GM19372 (cell line): ENCODE data around the gene TMEM8B.

Experiments used
- ATAC-seq: cut with Tn5 transposase; IDR thresholded peaks from one replicate; pipeline ENCODE4 v1.9.1; 2021; ENCODE audit warnings: mild to moderate bottlenecking, low read depth, moderate library complexity; ENCODE audit not compliant: unreplicated experiment

The TMEM8B gene

DNA sequence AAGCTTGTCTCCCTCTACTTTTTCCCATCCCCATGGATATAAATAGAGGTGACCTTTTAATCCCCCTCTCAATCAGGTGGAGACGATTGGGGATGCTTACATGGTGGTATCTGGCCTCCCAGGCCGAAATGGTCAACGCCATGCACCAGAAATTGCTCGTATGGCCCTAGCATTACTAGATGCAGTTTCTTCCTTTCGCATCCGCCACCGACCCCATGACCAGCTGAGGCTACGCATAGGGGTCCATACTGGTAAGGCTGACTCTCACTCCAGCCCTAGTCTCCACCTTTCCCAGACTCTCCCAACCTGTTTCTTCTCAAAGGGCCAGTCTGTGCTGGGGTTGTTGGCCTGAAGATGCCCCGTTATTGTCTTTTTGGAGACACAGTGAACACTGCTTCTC is 20.6 kb upstream of the TMEM8B start:
- no peak for ATAC-seq

DNA sequence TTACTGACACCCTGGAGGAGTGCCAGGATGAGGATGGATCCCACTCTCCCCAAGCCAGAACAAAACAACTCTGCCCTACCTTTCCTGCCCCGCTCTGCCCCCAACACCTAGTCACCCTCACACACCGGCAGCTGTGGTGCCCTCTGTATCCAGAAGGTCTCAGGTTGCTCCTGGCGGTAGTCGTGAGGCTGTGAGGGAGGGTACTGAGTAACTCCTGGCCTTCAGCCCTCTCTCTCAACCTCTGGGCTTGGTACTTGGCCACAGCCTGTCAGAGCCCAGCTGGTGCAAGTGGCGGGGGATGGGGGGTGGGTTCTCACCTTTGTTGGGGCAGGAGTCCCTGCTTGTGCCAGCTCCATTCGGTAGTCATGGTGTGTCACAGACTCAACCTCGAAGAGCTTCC is 18.9 kb upstream of the TMEM8B start:
- no peak for ATAC-seq

GRCh38 chr9:35811381-35812024 is 17.5 kb upstream of the TMEM8B start:
- no peak for ATAC-seq

DNA sequence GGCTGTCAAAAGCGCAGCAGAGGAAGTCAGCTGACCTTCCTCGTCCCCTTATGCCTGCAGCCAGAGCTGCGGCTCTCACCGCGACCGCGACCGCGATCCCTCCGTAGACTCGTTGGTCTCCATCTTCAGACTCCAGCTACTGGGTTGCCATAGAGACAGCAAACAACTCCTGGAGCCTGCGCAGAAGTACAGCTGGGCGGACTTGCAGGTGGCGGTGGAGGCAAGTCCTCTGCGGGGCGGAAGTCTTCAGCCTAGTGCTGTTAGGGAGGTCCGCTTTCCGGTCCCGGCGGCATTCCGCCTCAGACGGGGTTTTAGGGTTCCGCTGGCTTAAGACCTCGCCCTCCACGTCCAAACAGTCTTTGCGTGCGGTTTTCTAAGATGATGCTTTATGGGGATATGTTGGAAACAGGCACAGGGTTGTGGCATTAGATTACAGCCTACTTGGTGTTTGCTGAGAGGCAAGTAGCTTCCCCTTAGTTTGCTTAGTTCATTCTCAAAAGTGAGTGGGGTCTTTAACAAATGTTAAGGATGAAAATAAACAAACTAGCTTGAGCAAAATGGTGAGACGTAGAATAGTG is 16.9 kb upstream of the TMEM8B start, which contains the start of gene SPAG8:
TSS of gene SPAG8 (minus strand) at position 238 of the 578 bp plus-strand sequence. CDS start at position 123, 115 bp downstream.
- ATAC-seq = peak; percentile 58

- ATAC-seq = no peak
Measured at GRCh38 chr9:35813434-35814105, 15.5 kb upstream of the TMEM8B start.

- peak; percentile 11 for ATAC-seq
Measured at GRCh38 chr9:35814106-35814840, 14.8 kb upstream of the TMEM8B start.

GRCh38 chr9:35814841-35815543 is 14.0 kb upstream of the TMEM8B start, which contains the start of gene HINT2:
Gene HINT2 (minus strand): TSS chr9:35815042. CDS start chr9:35814979, 63 bp downstream.
- ATAC-seq = peak; percentile 70

DNA sequence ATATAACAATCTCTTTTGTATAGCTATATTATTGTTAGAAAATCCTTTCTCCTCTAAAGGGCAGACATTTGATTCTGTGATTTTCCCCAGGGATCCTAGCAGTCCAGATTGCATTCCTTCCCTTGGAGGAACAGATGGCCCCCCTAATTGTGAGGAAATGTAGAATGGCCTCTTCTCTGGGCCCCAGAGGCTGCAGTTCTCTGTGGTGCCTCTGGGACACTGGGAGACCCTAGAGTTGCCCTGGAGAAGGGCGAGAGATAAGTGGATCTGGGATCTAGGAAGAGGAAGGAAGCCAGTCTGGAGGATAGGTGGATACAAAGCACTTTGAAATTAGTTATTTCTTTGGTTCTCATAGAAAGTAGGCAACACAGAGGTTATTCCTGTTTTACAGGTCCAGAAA is 12.3 kb upstream of the TMEM8B start:
- no peak for ATAC-seq

DNA sequence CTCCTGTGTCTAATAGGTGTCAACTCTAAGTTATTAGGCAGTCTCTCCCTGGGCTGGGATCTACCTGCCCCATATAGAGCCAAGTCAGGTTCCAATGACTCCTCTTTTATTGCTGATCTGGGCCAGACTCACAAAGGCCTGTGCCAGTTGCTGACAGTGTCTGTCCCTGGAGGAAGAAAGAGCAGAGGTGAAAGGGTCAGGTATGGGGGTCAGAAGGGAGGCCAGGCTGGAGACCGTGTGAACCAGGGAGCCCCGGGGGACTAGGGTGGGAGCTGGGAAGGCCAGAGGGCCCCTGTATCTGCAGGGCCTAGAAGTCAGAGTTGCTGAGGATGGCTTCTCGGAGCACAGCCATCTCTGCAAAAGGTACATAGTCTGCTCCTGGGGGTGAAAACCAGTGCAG is 10.7 kb upstream of the TMEM8B start:
- ATAC-seq = no peak

- ATAC-seq = no peak
Measured at GRCh38 chr9:35820076-35820475, 9.0 kb upstream of the TMEM8B start.

DNA sequence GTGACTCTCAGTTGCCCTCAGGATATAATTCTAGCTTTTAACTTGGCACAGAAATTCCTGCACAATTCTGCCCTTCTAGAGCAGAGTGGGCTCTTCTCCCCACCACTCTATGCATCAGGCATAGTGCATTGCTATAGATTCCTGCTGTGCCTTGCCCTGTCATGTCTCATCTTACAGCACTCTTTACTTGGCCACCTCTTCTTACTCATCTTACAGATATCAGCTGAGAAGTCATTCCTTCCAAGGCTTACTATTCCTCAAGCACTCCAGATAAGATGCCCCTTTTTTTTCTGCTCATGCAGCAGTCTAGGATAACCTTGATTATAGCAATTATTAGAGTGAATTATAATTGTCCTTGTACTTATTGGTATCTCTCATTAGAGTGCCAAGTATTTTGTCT is 6.1 kb upstream of the TMEM8B start:
- ATAC-seq = no peak

DNA sequence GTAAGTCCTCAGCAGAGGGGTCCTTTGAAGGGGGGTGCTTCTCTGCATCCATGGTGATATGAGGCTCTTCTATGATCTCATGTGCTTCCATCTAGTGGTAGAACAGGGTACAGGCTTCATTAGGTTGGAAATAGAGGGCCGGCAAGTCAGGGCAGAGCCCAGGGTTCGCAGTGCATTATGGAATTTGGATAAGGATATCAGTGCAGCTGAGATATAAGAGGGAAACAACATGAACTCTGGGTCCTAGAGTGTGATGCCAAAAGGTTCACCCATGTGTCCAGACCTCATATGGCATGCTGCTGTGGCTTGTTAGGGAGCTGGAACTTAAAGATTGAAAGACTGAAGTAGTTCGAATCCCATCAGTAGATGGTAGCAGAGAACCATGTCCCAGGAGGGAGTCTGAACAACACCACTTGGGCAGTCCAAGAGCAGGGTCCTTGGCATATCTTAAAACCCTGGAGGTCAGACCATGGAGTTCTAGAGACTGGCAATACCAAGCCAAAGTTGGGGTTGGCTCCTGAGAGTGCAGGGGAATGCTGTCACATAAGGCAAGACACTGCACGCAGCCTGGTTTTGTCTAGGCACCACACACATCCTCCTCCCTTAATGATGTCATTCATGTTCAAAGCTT is 2.8 kb upstream of the TMEM8B start:
- no peak for ATAC-seq

DNA sequence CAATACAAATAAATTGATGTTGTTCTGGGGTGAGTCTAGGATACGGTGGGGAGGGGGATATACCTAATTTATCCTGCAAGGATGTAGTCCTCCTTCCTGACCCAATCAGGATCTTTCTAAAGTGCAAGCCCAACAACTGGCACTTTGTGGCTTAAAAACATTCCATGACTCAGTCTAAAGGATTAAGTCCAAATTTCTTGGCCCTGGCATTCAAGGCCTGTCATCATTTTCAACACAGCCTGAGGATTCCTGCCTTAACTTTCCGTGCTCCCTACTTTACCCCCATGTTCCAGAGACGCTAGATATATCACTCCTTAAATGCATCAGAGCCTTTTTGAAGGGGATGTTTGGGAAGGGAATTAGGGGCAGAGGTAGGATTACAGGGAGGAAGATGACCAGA is 1.5 kb upstream of the TMEM8B start:
- no peak for ATAC-seq

- ATAC-seq = no peak
Measured at GRCh38 chr9:35828716-35829083, 328 bp upstream of the TMEM8B start, which contains the start of gene FAM221B. Gene FAM221B (minus strand): TSS chr9:35828732. CDS start chr9:35826161, 2,571 bp downstream.

DNA sequence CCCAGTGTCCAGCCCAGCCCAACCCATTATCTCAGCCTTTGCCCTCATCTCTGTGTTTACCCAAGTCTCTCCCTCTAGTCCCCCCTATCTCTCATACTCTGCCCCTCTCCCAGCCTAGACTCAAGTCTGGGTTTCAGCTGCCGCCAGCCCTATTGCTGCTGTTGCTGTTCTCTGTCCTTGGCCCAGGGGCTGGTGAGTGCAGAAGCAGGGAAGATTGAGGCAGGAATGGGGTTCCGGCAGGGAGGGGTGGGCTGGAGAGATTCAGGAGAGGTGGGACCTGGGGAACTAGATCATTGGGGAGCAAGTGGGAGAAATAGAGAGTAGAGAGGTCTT is 702 bp downstream of the TMEM8B start:
- no peak for ATAC-seq

DNA sequence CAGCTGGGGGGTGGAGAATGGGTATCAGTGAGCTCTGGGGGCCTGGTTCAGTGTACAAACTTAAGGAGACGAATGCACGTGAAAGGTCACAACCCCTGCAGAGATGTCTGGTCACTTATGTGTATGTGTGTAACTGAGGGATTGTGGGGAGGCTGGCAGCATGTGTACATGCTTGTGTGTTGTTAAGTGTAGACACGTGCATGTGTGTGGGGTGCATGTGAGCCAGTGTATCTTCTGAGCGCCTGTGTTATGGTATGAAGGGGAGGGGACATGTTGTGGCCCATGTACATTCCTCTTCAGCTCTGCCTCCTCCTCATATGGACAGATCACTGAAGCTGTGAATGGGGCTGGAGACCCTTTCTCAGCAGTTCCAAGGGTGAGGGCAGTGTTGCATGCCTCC is 2.0 kb downstream of the TMEM8B start:
- ATAC-seq = no peak

DNA sequence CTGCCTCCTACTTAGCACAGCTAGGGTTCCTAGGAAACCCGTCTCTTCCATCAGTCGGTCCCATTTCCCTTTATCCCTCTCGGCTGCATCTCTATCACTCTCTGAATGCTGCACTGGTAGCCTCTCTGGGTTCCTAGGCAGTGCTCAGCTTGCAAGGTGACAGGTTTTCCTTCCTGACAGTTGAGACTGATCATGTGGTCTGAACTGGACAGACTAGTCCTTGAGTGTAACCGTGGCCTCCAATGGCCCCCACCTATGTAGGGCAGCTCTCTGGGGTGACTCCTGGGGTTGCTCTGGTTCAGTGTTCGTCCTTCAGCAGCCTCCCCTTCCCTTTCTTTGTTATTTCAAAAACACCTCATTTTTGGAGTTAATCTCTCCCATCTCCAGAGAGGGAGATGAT is 3.8 kb downstream of the TMEM8B start:
- no peak for ATAC-seq

DNA sequence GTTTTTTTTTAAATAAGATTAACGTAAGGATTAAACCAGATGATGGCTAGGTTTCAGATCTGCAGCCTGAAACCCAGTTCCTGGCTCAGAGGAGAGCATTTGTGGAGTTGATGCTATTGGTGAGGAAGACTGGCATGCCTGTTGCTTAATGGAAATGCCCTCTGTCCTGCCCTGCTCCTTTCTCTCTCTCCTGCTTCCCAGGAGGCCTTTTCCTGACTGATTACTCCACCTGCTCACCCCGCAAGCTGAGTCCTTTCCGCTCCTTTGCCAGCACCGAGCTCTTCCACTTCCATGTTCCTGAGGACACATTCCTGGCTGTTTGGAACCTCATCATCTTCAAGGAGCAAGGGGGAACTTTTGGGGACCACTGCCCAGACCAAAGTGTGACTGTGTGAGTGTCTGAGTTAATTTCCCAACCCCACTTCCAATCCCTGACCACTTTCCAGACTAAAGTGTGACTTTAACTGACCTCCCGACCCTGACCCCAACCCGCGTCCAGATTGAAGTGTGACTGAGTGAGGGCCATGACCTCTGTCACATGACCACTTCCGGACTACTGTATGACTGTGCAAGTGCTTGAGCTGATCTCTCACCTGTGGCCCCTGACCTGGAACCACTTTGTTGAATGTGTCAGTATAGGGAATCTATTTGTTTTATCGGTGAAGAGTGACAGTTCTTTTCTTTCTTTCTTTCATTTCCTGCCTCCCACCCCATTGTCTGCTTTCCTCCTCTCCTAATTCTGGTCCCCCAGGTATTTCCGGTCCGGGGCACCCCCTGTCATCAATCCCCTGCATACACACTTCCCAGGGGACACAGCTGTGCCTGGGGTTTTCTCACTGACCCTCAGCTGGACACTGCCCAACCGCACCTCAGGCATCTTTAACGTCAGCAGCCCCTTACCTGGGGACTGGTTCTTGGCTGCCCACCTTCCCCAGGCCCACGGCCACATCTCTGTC is 5.5 kb downstream of the TMEM8B start:
- no peak for ATAC-seq

- ATAC-seq = no peak
Measured at GRCh38 chr9:35835216-35835632, 6.2 kb downstream of the TMEM8B start.
